Endothelial cell of umbilical vein (primary cell): ENCODE measurements around the gene CALY. TPM values are rescaled to one million over a fixed set of nuclear protein-coding genes. Genes with fewer than 3 reads are reported as not detected.

Source experiments
- BruUV-seq: library from RNA; stranded (reverse); fragments of 400-500 nt; replicated peaks from 2 replicates; lab custom pipeline; 2021; lab: Mats Ljungman, UMichigan
- CTCF ChIA-PET: fragments of 300-600, 350-600 bp; sonication (Branson Sonifier 250); formaldehyde crosslinking; loops from one replicate; lab custom pipeline; 2021; ENCODE audit warnings: antibody characterized with exemption, inconsistent platforms; lab: Charles Lee
- POLR2A ChIA-PET: fragments of 300-600, 350-600 bp; sonication (Branson Sonifier 250); formaldehyde crosslinking; loops from one replicate; lab custom pipeline; 2021; ENCODE audit warnings: antibody characterized with exemption, inconsistent platforms; lab: Charles Lee
- DNase-seq: peaks from one replicate; pipeline ENCODE4 v3.0.0-alpha.2; 2011; ENCODE audit warnings: low read depth, low spot score
- FAIRE-seq: peaks from 2 replicates; lab custom pipeline; 2011; peaks lifted over from hg19 to GRCh38; lab: Jason Lieb, UNC
- H2AFZ ChIP-seq: 2 replicates; pipeline ENCODE4 v1.6.0; 2012; ENCODE audit warnings: low read depth, low read length, control low read depth, inconsistent platforms
- H3K27ac ChIP-seq: 2 replicates; pipeline ENCODE4 v1.5.1; 2011; ENCODE audit warnings: low read depth, mild to moderate bottlenecking, control low read depth, low read length, moderate library complexity; ENCODE audit not compliant: insufficient read depth
- H3K27me3 ChIP-seq, 2 experiments: 2 replicates each; pipeline versions ENCODE4 v1.6.0 to v1.6.1; 2011; ENCODE audit warnings: low read length in 2 of 2, mixed read lengths in 1 of 2; ENCODE audit not compliant: control insufficient read depth in 2 of 2, insufficient read depth in 2 of 2
- H3K36me3 ChIP-seq, 2 experiments: 2 replicates in 1 of 2; 3 replicates in 1 of 2; pipeline ENCODE4 v1.5.1; 2011; ENCODE audit warnings: low read length in 2 of 2, mild to moderate bottlenecking in 1 of 2, moderate library complexity in 1 of 2; ENCODE audit not compliant: control insufficient read depth in 2 of 2, insufficient read depth in 2 of 2; ENCODE audit errors: extremely low read depth in 1 of 2
- H3K4me1 ChIP-seq: 3 replicates; pipeline ENCODE4 v1.5.1; 2011; ENCODE audit warnings: mild to moderate bottlenecking, low read length; ENCODE audit not compliant: control insufficient read depth, insufficient read depth; ENCODE audit errors: extremely low read depth
- H3K4me2 ChIP-seq: 2 replicates; pipeline ENCODE4 v1.6.1; 2011; ENCODE audit warnings: low read length, control low read depth, mixed read lengths; ENCODE audit not compliant: insufficient read depth
- H3K4me3 ChIP-seq, 3 experiments: fragments of 200-600 bp in 1 of 3; sonication (generic), shearing (Covaris generic) in 1 of 3; replicated peaks in 1 of 3; 2 replicates each; pipeline ENCODE4 v1.5.1; 2011 to 2016; ENCODE audit warnings: control low read depth in 3 of 3, low read length in 3 of 3, mild to moderate bottlenecking in 2 of 3, inconsistent platforms in 1 of 3, low read depth in 1 of 3, moderate library complexity in 1 of 3; ENCODE audit not compliant: insufficient read depth in 1 of 3
- H3K79me2 ChIP-seq: 2 replicates; pipeline ENCODE4 v1.6.0; 2012; ENCODE audit warnings: low read length, inconsistent platforms; ENCODE audit not compliant: control insufficient read depth, insufficient read depth
- H3K9ac ChIP-seq: replicated peaks from 2 replicates; pipeline ENCODE3; 2011; ENCODE audit warnings: low read length, control low read depth; ENCODE audit not compliant: insufficient read depth; ENCODE audit errors: extremely low read depth
- H3K9me1 ChIP-seq: replicated peaks from 3 replicates; pipeline ENCODE4 v1.6.0; 2011; ENCODE audit warnings: mild to moderate bottlenecking, low read length; ENCODE audit not compliant: control insufficient read depth, insufficient read depth; ENCODE audit errors: extremely low read depth
- H3K9me3 ChIP-seq: replicated peaks from 2 replicates; pipeline ENCODE4 v1.5.1; 2012; ENCODE audit warnings: low read length, inconsistent platforms; ENCODE audit not compliant: control insufficient read depth, insufficient read depth
- H4K20me1 ChIP-seq: replicated peaks from 2 replicates; pipeline ENCODE3; 2011; ENCODE audit warnings: mild to moderate bottlenecking, low read length; ENCODE audit not compliant: control insufficient read depth, insufficient read depth; ENCODE audit errors: extremely low read depth
- JUN ChIP-seq: IDR thresholded peaks from 2 replicates; pipeline ENCODE4 v1.6.1; 2011; ENCODE audit warnings: borderline replicate concordance, low read depth; ENCODE audit not compliant: insufficient read length, insufficient read depth
- MYC ChIP-seq: IDR thresholded peaks from one replicate; pipeline ENCODE4 v1.6.1; 2011; ENCODE audit warnings: mild to moderate bottlenecking, low read depth, low read length
- POLR2A ChIP-seq: IDR thresholded peaks from 2 replicates; pipeline ENCODE4 v1.6.1; 2012; ENCODE audit warnings: low read depth, mild to moderate bottlenecking, control low read depth, low read length
- dilution Hi-C: fragments of 300-500 bp; cut with MboI; formaldehyde crosslinking; loops from one replicate; pipeline ENCODE4 v1.15.0; 2019; ENCODE audit warnings: low sequenced_read_pairs; ENCODE audit not compliant: extremely low pct_ligation_motif_present
- intact Hi-C: fragments of 100-400 bp; cut with micrococcal nuclease; formaldehyde crosslinking; loops from one replicate; pipeline ENCODE4 v1.10.0; 2022
- polyA plus RNA-seq, 4 experiments: library from polyadenylated mRNA; depleted of rRNA in 3 of 4; stranded (reverse) in 3 of 4; unstranded in 1 of 4; fragments of >200 nt; gene quantifications; 2 replicates each; pipeline versions ENCODE4 v1.2.1 to v1.2.3, GENCODE V29; 2011 to 2012; ENCODE audit warnings: missing spikeins in 1 of 4
- total RNA-seq: library from RNA; stranded (reverse); gene quantifications from 2 replicates; pipeline ENCODE4 v1.2.3, GENCODE V29; 2021
- TF ChIP-seq, protein P1 (sequence below): IDR thresholded peaks from 2 replicates; pipeline ENCODE4 v1.6.1; 2011; ENCODE audit not compliant: insufficient read depth, insufficient read length

The CALY gene
- total and polyA plus RNA-seq, 2 donors (not counting 3 experiments of a cell fraction or from before 2014, with no cell fraction given) = not detected

GRCh38 chr10:133351408-133352318 is 15.0 kb upstream of the CALY start:
- H3K27me3 ChIP-seq = no peaks in the 10 kb centered on the region
- H3K4me1 ChIP-seq = no peaks in the 10 kb centered on the region
- no peak overlapping the region for H3K9ac ChIP-seq
- H3K27ac ChIP-seq = no peak overlapping the region
- H2AFZ ChIP-seq = no peak overlapping the region
- H3K9me3 ChIP-seq = no peaks in the 10 kb centered on the region
- intact Hi-C loops (no loop called here), dilution Hi-C loops (no loop called here)
- FAIRE-seq (no peak), DNase-seq (no peak)
- no peaks in the 10 kb centered on the region for H3K79me2 ChIP-seq
- TF ChIP-seq, protein P1, sequence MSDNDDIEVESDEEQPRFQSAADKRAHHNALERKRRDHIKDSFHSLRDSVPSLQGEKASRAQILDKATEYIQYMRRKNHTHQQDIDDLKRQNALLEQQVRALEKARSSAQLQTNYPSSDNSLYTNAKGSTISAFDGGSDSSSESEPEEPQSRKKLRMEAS = no peak
- H3K4me2 ChIP-seq = no peak overlapping the region
- ChIA-PET CTCF (no interaction called here), POLR2A (no interaction called here)
- H3K36me3 ChIP-seq = no peaks in the 10 kb centered on the region
- no TSS peak for BruUV-seq
- no peak overlapping the region for H3K4me3 ChIP-seq
- no peaks in the 10 kb centered on the region for H3K9me1 ChIP-seq
- H4K20me1 ChIP-seq = no peaks in the 10 kb centered on the region

DNA sequence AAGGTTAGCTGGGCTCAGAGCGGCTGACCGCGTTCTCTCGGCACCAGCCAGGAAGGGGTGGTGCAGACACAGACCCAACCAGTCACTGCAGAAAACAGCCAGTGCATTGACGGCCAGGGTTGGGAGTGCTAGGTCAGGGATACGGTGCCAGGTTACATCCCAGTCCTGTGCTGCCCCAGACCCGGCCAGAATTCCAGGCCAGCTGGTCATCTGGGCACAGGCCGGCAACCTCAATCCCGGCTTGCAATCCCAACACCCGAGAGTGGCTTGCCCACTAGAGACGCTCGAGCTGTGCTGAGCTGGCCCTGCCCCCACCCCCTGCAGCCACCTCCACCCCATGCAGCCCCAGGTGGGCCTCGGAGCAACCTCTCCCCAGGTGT is 14.2 kb upstream of the CALY start:
- Histone ChIP-seq H3K79me2 (no peaks in the 10 kb centered on the region), H3K9ac (no peak overlapping the region), H2AFZ (no peak overlapping the region), H3K27me3 (no peaks in the 10 kb centered on the region), H3K4me2 (no peak overlapping the region), H3K27ac (no peak overlapping the region), H4K20me1 (no peaks in the 10 kb centered on the region), H3K4me3 (no peak overlapping the region), H3K4me1 (no peaks in the 10 kb centered on the region), H3K36me3 (no peaks in the 10 kb centered on the region), H3K9me3 (no peaks in the 10 kb centered on the region), H3K9me1 (no peaks in the 10 kb centered on the region)
- intact Hi-C loops (no loop called here), dilution Hi-C loops (no loop called here)
- POLR2A ChIA-PET = no interaction called here
- FAIRE-seq (no peak), DNase-seq (no peak)
- no TSS peak for BruUV-seq
- CTCF ChIA-PET = no interaction called here
- TF ChIP-seq MYC (no peak), JUN (no peak), POLR2A (no peak)
- TF ChIP-seq, protein P1 = no peak
